Right ventricle myocardium superior (tissue), 1 donor: ENCODE data around the gene FAM20A. TPM values are rescaled to one million over a fixed set of nuclear protein-coding genes. Genes with fewer than 3 reads are reported as not detected.
"Not testable (repeated sequence)": the region's sequence is repeated elsewhere in the genome, so short reads cannot be mapped to it uniquely, and the experiment has no call there.

Source experiments
- ATAC-seq: fragments of 200-7000 bp; cut with Tn5 transposase; one replicate; pipeline ENCODE4 v1.9.1; 2020; ENCODE audit warnings: mild to moderate bottlenecking; ENCODE audit not compliant: poor library complexity
- DNase-seq: peaks from one replicate; pipeline ENCODE4 v3.0.0-alpha.2; 2020
- intact Hi-C: fragments of 100-400 bp; cut with DNase I; formaldehyde crosslinking; loops from one replicate; pipeline ENCODE4 v1.11.2; 2022
- total RNA-seq: library from RNA; stranded (reverse); fragmentation: NEBNext Ultra II Directional; extraction: Animal tissue kit (Norgen Biotek cat#: 25700); gene quantifications from one replicate; pipeline ENCODE4 v1.2.1, GENCODE V29; 2021
- donor health status: DM: no; HTN: yes; CAD: no; lungs with severe emphysema.

FAM20A gene
- total RNA-seq, 1 donor from 2014 or later: 5.0 TPM

DNA sequence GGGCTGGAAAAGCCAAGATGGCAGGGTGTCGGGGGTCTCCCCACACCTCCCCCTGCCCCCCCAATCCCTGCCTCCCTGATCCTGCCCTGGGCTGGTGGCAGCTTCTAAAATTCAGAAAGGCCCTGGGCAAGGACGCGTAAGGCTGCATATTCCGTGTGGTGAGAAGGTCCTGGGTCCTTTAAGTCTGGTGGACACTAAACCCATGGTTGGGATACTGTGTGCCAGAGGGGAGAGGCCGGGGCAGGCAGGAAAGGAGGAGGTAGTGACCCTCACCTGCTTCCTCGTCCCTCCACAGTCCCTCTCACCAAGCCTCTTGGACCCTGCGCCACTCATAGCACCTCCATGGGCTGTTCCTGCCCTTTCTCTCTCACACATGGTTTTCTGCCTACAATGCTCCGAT is 60.2 kb downstream of the FAM20A start:
- DNase-seq (no peak), ATAC-seq (peak; percentile 3)
- intact Hi-C loops: no loop called here

DNA sequence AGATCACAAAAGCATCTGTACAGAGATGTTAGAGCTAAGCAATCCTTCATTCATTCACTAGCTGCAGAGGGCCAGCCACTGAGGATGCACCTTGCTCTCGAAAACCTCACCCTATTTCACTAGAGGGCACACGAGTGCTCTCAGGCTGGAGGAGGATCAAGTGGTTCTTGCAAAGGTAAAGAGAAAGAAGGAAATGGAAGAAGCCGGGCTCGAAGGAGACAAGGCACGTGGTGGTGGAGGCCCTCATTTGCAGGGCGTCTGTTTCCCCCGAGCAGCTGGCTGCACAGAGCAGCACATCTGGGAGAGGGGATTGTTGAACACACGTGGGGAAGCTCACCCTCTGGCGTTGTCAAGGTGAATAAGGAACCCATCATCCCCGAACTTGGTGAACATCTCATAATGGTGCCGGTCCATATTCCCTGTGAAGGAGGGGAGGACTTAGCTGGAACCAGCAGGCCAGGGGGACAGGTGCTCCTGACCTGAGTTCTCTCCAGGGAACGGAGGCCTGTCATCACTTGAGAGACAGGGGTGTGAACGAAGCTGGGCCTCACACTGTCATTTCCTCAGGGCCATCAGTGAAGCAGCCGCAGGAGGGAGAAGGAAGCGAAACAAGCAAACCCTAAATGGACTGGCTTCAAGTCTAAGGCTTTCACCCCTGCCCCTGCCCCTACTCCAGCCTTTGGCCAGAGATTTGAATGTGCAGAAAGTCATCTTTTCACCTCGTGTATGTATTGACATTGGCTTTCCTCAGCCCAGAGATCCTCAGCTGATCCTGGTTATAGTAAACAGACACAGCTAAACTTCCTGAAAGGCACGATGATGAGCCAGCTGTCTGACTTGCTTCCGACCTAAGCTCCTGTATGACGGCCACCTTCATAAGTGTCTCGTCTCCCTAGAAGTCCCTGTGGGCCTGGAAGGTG is 61.4 kb downstream of the FAM20A start:
- intact Hi-C loops: loop anchor here (10.0 kb wide), 1 partner anchor 225 kb away; no protein-coding TSS in a partner anchor
- DNase-seq (no peak), ATAC-seq (peak; percentile 30)

GRCh38 chr17:68535922-68536321 is 65.2 kb downstream of the FAM20A start:
- ATAC-seq: no peak

GRCh38 chr17:68534695-68535088 is 66.5 kb downstream of the FAM20A start:
- no peak for DNase-seq
- ATAC-seq: no peak
- intact Hi-C loops: loop anchor here (10.0 kb wide), 1 partner anchor 230 kb away; no protein-coding TSS in a partner anchor

More at GRCh38 chr17:68535922-68536321, 65.2 kb downstream of the FAM20A start:
- no peak for DNase-seq
- intact Hi-C loops: loop anchor here (10.0 kb wide), 1 partner anchor 229 kb away; no protein-coding TSS in a partner anchor

GRCh38 chr17:68533887-68534694 is 67.1 kb downstream of the FAM20A start:
- intact Hi-C loops: loop anchor here (10.0 kb wide), 1 partner anchor 231 kb away; no protein-coding TSS in a partner anchor
- DNase-seq (no peak), ATAC-seq (no peak)

- ATAC-seq (no peak), DNase-seq (no peak)
- intact Hi-C loops: loop anchor here (10.0 kb wide), 1 partner anchor 232 kb away; no protein-coding TSS in a partner anchor
These were observed 68.3 kb downstream of the FAM20A start for GRCh38 chr17:68532826-68533225.

DNA sequence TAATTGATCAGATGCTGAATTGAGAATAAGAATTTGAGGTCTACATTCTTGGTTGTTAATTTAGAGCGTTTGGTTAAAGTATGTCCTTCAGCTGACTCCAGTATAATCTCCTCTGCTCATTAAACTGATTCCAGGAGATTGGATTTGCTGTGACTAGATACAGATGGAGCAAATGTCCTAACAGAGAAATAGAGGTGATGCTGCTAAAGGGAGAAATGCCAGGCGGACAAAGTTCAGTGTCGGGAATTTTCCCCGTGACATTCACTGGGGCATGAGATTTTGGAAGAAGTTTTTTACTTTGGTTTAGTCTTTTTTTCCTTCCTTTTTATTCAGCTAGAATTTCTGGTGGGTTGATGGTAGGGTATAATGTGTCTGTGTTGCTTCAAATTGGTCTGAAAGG is 69.9 kb downstream of the FAM20A start:
- DNase-seq (no peak), ATAC-seq (no peak)
- intact Hi-C loops: loop anchor here (10.0 kb wide), 1 partner anchor 234 kb away; no protein-coding TSS in a partner anchor

GRCh38 chr17:68527314-68527713 is 73.9 kb downstream of the FAM20A start:
- intact Hi-C loops: no loop called here
- no peak for DNase-seq
- no peak for ATAC-seq

DNA sequence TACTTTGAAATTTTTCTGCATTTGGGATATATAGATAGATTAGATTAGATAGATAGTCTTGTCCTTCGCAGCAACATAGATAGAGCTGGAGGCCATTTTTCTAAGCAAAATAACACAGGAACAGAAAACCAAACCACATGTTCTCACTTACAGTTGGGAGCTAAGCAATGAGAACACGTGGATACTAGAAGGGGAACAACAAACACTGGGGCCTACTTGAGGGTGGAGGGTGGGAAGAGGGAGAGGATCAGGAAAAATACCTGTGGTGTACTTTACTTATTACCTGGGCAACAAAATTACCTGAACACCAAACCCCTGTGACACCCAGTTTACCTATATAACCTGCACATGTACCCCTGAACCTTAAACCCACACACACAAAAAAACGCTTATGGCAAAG is 74.6 kb downstream of the FAM20A start:
- intact Hi-C loops: no loop called here
- no peak for DNase-seq
- no peak for ATAC-seq

DNA sequence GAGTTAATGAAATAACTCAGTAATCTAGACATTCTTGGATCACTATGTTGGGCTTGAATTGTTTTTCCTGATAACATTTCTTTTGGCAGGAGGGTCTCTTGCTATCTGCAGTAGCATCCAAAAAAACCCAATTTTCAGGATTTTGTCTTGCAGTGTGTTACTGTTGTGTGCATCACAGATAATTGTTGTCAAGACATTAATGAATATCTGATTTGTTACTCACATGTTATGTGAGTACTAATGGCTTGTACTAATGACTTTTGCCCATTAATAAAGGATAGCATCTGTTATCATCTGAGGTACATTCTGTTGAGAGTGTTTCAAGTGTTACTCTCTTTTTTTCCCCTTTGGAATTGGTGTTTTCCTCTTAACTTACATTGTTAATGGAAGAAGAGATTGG is 78.9 kb downstream of the FAM20A start:
- no peak for DNase-seq
- intact Hi-C loops: no loop called here
- ATAC-seq: no peak

GRCh38 chr17:68519911-68520310 is 81.3 kb downstream of the FAM20A start:
- intact Hi-C loops: no loop called here
- ATAC-seq (peak; percentile 82), DNase-seq (no peak)

- ATAC-seq, DNase-seq, intact Hi-C loops: not testable (repeated sequence)
These were observed 82.1 kb downstream of the FAM20A start for GRCh38 chr17:68519051-68519450.

GRCh38 chr17:68518063-68518815 is 82.9 kb downstream of the FAM20A start:
- no peak for DNase-seq
- intact Hi-C loops: no loop called here
- ATAC-seq: no peak

DNA sequence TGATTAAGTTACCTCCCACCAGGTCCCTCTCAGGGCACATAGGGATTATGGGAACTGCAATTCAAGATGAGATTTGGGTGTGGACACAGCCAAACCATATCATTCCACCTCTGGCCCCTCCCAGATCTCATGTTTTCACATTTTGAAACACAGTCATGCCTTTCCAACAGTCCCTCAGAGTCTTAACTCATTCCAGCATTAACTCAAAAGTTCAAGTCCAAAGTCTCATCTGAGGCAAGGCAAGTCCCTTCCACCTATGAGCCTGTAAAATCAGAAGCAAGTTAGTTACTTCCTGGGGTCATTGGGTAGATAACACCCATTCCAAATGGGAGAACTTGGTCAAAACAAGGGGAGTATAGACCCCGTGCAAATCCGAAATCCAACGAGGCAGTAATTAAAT is 83.6 kb downstream of the FAM20A start:
- intact Hi-C loops, ATAC-seq, DNase-seq: not testable (repeated sequence)

- ATAC-seq (no peak), DNase-seq (no peak)
- intact Hi-C loops: no loop called here
These were observed 84.4 kb downstream of the FAM20A start for GRCh38 chr17:68516732-68517131.

- DNase-seq (no peak), ATAC-seq (no peak)
- intact Hi-C loops: loop anchor here (5.0 kb wide), 1 partner anchor 48 kb away; no protein-coding TSS in a partner anchor
These were observed 86.1 kb downstream of the FAM20A start for GRCh38 chr17:68514831-68515635.

DNA sequence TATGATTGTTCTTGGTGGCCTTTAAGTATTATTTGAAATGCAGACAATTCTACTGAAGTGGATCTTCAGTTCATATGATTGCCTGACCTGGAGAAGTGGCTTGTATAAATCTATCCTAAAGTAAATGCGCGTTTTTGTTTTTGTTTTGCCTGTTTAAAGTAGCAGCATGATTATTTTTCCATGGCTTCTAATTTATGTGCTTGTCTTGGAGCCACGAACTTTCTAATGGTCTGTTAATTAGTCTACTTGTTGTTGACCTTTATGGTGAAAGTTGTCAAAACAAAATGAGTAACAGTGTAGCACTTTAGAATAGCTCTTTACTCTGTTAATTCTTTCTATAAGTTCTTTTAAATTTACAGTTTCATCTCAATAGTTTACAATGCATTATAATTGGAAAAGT is 87.2 kb downstream of the FAM20A start:
- intact Hi-C loops: loop anchor here (5.0 kb wide), 1 partner anchor 47 kb away; no protein-coding TSS in a partner anchor
- no peak for DNase-seq
- ATAC-seq: no peak
